Measurements from ENCODE around the gene CHRNA4. TPM values are rescaled to one million over a fixed set of nuclear protein-coding genes. Genes with fewer than 3 reads are reported as not detected.

The CHRNA4 gene
- total RNA-seq, 2 donors from 2014 or later: not detected

- ATAC-seq (replicated peaks): no peak
- Mint-ChIP-seq H3K27me3 (peaks cover 3% of the 10 kb centered on the region), H3K36me3 (ENCODE audit: low read depth) (no peaks in the 10 kb centered on the region), H3K4me3 (no peak overlapping the region), H3K9me3 (no peaks in the 10 kb centered on the region), H3K27ac (no peak overlapping the region), H3K4me1 (no peaks in the 10 kb centered on the region)
These were observed 66.6 kb downstream of the CHRNA4 start for GRCh38 chr20:63294536-63294900.

DNA sequence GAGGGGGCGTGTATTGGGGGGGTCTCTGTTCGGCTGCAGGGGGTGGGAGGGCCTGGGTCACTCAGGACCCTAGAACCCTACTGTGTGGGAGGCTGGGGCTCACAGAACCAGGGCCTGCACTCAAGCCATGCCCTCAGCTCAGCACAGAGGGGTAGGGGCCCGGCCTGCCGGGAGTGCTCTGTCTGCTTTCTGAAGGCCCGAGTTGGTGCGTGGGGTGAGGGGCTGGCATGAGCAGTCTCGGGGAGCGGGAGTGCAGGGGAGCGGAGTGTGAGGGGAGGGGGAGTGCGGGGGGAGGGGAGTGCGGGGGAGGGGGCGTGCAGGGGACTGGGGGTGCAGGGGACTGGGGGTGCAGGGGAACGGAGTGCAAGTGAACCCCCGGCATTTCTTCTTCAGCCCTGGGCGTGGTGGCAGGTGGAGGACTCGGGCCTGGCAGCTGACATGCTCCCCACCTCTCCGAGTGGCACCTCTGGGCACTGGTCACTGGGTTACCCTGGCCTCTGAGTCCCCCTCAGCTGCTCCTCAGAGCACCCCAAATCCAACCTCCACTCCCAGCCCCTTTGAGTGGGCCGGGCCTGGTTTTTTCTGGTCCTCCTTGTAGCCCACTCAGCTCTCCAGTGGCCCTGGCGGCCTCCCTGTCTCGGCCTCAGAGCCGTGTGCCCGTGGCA, 67.1 kb downstream of the CHRNA4 start:
- Mint-ChIP-seq H3K9me3 (no peaks in the 10 kb centered on the region), H3K36me3 (ENCODE audit: low read depth) (peaks cover under 1% of the 10 kb centered on the region), H3K27ac (no peak overlapping the region), H3K4me1 (no peaks in the 10 kb centered on the region), H3K27me3 (peaks cover 1% of the 10 kb centered on the region), H3K4me3 (no peak overlapping the region)
- no peak for ATAC-seq (replicated peaks)

- H3K4me1 Mint-ChIP-seq: no peaks in the 10 kb centered on the region
- H3K36me3 Mint-ChIP-seq (ENCODE audit: low read depth): peaks cover 6% of the 10 kb centered on the region
- H3K9me3 Mint-ChIP-seq: no peaks in the 10 kb centered on the region
- H3K27me3 Mint-ChIP-seq: no peaks in the 10 kb centered on the region
- no peak for ATAC-seq (replicated peaks)
- H3K4me3 Mint-ChIP-seq: no peak overlapping the region
- H3K27ac Mint-ChIP-seq: no peak overlapping the region
These were observed 67.7 kb downstream of the CHRNA4 start for GRCh38 chr20:63293456-63293855.

Other genes starting within 250 kb of the CHRNA4 start
- 10 to 100 TPM; 23.7 to 40.3 TPM for gene YTHDF1, start 145.2 kb downstream of the CHRNA4 start, total RNA-seq
- under 1 TPM in 1 of 2 donors, not detected in 1; 0.61 TPM for gene BIRC7, start 125.4 kb downstream of the CHRNA4 start, total RNA-seq
- not detected for gene NKAIN4, start 106.9 kb downstream of the CHRNA4 start, total RNA-seq
- 10 to 100 TPM; 63.1 to 70.5 TPM for gene ARFGAP1, start 88.5 kb downstream of the CHRNA4 start, total RNA-seq
- gene COL20A1, start 68.2 kb downstream of the CHRNA4 start, total RNA-seq: under 1 TPM; 0.16 to 0.17 TPM
- gene KCNQ2, start 111.3 kb upstream of the CHRNA4 start, total RNA-seq: under 1 TPM in 1 of 2 donors, not detected in 1; 0.66 TPM
- 10 to 100 TPM in 1 of 2 donors, under 1 TPM in 1; 0.80 to 10.9 TPM for gene EEF1A2, start 137.7 kb upstream of the CHRNA4 start, total RNA-seq
- gene PPDPF, start 159.4 kb upstream of the CHRNA4 start, total RNA-seq: 10 to 100 TPM; 65.5 to 87.5 TPM
- gene PTK6, start 176.0 kb upstream of the CHRNA4 start, total RNA-seq: 1 to 10 TPM in 1 of 2 donors, under 1 TPM in 1; 0.69 to 1.9 TPM
- gene SRMS, start 186.4 kb upstream of the CHRNA4 start, total RNA-seq: not detected
- gene FNDC11, start 192.8 kb upstream of the CHRNA4 start, total RNA-seq: under 1 TPM in 1 of 2 donors, not detected in 1; 0.40 TPM
- gene HELZ2, start 212.9 kb upstream of the CHRNA4 start, total RNA-seq: 10 to 100 TPM in 1 of 2 donors, 1 to 10 TPM in 1; 8.2 to 12.6 TPM